K562 (cell line): ENCODE results near the gene CABS1. TPM values are rescaled to one million over a fixed set of nuclear protein-coding genes. Genes with fewer than 3 reads are reported as not detected.

Experiments used
- ATAC-seq: fragments of 200-7000 bp; cut with Tn5 transposase; 3 replicates; pipeline ENCODE4 v1.9.1; 2020; ENCODE audit warnings: moderate library complexity
- BruUV-seq: library from RNA; stranded (reverse); fragments of 400-500 nt; replicated peaks from 2 replicates; lab custom pipeline; 2021; lab: Mats Ljungman, UMichigan
- CTCF ChIA-PET: fragments of 300-600 bp; formaldehyde crosslinking; extraction: SDS; loops from one replicate; lab custom pipeline; 2021; ENCODE audit warnings: low intra/inter-chr PET ratio; lab: Yijun Ruan, JAX
- POLR2A ChIA-PET: fragments of 300-600, 350-650 bp; sonication (Branson Sonifier 250); formaldehyde crosslinking; extraction: SDS; loops from one replicate; lab custom pipeline; 2021; ENCODE audit warnings: antibody characterized with exemption, inconsistent platforms; lab: Yijun Ruan, JAX
- DNase-seq, 4 experiments: peaks; one replicate each; pipeline versions ENCODE4 v3.0.0 to v3.0.0-alpha.2; 2011 to 2018; ENCODE audit warnings: low spot score in 3 of 4, mixed read lengths in 3 of 4; ENCODE audit errors: extremely low read depth in 1 of 4
- FAIRE-seq: peaks from 2 replicates; lab custom pipeline; 2011; peaks lifted over from hg19 to GRCh38; lab: Jason Lieb, UNC
- H2AFZ ChIP-seq: 2 replicates; pipeline ENCODE4 v1.6.0; 2011; ENCODE audit warnings: low read depth, low read length, control low read depth, inconsistent platforms
- H3K27ac ChIP-seq: fragments of 200-600 bp; 3 replicates; pipeline ENCODE4 v1.8.0; 2011; ENCODE audit warnings: low read depth, mild to moderate bottlenecking, control low read depth, inconsistent platforms, low read length, moderate library complexity, mixed read lengths; ENCODE audit errors: extremely low read depth
- H3K27me3 ChIP-seq, 2 experiments: fragments of 300-600 bp in 1 of 2; 2 replicates in 1 of 2; 3 replicates in 1 of 2; pipeline versions ENCODE4 v1.6.0 to v1.8.0; 2011; ENCODE audit warnings: inconsistent platforms in 2 of 2, low read length in 2 of 2, mild to moderate bottlenecking in 1 of 2, mixed read lengths in 1 of 2, moderate library complexity in 1 of 2; ENCODE audit not compliant: control insufficient read depth in 2 of 2, insufficient read depth in 2 of 2
- H3K36me3 ChIP-seq: fragments of 300-600 bp; 3 replicates; pipeline ENCODE4 v1.8.0; 2011; ENCODE audit warnings: mild to moderate bottlenecking, low read length, inconsistent platforms; ENCODE audit not compliant: control insufficient read depth, insufficient read depth
- H3K4me1 ChIP-seq, 2 experiments: fragments of 200-600 bp in 1 of 2; replicated peaks in 1 of 2; 2 replicates in 1 of 2; 3 replicates in 1 of 2; pipeline versions ENCODE4 v1.5.1 to v1.8.0; 2011; ENCODE audit warnings: inconsistent platforms in 2 of 2, low read length in 2 of 2, mild to moderate bottlenecking in 1 of 2, mixed read lengths in 1 of 2, moderate library complexity in 1 of 2; ENCODE audit not compliant: control insufficient read depth in 2 of 2, insufficient read depth in 2 of 2
- H3K4me2 ChIP-seq: 2 replicates; pipeline ENCODE4 v1.6.1; 2011; ENCODE audit warnings: low read length, control low read depth, inconsistent platforms, mixed read lengths; ENCODE audit not compliant: insufficient read depth
- H3K4me3 ChIP-seq: fragments of 200-600 bp; sonication (generic), shearing (Covaris generic); 2 replicates; pipeline ENCODE4 v1.5.1; 2016; ENCODE audit warnings: control low read depth, inconsistent platforms
- H3K79me2 ChIP-seq: fragments of 200-600 bp; 3 replicates; pipeline ENCODE4 v1.8.0; 2011; ENCODE audit warnings: low read length, inconsistent platforms; ENCODE audit not compliant: control insufficient read depth, insufficient read depth
- H3K9ac ChIP-seq, 2 experiments: 2 replicates each; pipeline versions ENCODE4 v1.6.0 to v1.6.1; 2011; ENCODE audit warnings: low read depth in 2 of 2, low read length in 2 of 2, control low read depth in 1 of 2, inconsistent platforms in 1 of 2, mild to moderate bottlenecking in 1 of 2, mixed read lengths in 1 of 2; ENCODE audit not compliant: insufficient read depth in 1 of 2
- H3K9me1 ChIP-seq: one replicate; pipeline ENCODE4 v1.6.0; 2011; ENCODE audit warnings: inconsistent platforms, mild to moderate bottlenecking, low read length, moderate library complexity; ENCODE audit not compliant: control insufficient read depth, insufficient read depth
- H3K9me3 ChIP-seq: replicated peaks from 2 replicates; pipeline ENCODE4 v1.5.1; 2011; ENCODE audit warnings: low read depth, low read length, inconsistent platforms; ENCODE audit not compliant: control insufficient read depth, insufficient read depth
- H4K20me1 ChIP-seq: replicated peaks from 2 replicates; pipeline ENCODE4 v1.6.1; 2011; ENCODE audit warnings: low read length, inconsistent platforms, mixed read lengths; ENCODE audit not compliant: control insufficient read depth, insufficient read depth
- BCL6 ChIP-seq: fragments of 250-450 bp; sonication (Bioruptor Pico); IDR thresholded peaks from 2 replicates; pipeline ENCODE4 v1.4.0; 2020
- E2F3 ChIP-seq: fragments of 250-450 bp; sonication (Bioruptor Pico); IDR thresholded peaks from 2 replicates; pipeline ENCODE4 v1.4.0; 2020; ENCODE audit warnings: mild to moderate bottlenecking
- ESRRB ChIP-seq: fragments of 250-450 bp; sonication (Bioruptor Pico); IDR thresholded peaks from 2 replicates; pipeline ENCODE4 v1.5.0; 2020; ENCODE audit warnings: mild to moderate bottlenecking, moderate library complexity, borderline replicate concordance
- HOXB6 ChIP-seq: fragments of 250-450 bp; sonication (Bioruptor Pico); IDR thresholded peaks from 2 replicates; pipeline ENCODE4 v1.5.1; 2022; ENCODE audit warnings: mild to moderate bottlenecking, borderline replicate concordance
- NKRF ChIP-seq: fragments of 450-650 bp; IDR thresholded peaks from 2 replicates; pipeline ENCODE4 v1.6.1; 2016; ENCODE audit warnings: borderline replicate concordance
- RBM34 ChIP-seq: fragments of 200-400 bp; formaldehyde crosslinking; IDR thresholded peaks from 2 replicates; pipeline ENCODE4 v1.6.1; 2018; ENCODE audit warnings: low read length, borderline replicate concordance; ENCODE audit not compliant: insufficient read depth
- RNF219 ChIP-seq: fragments of 250-450 bp; sonication (Bioruptor Pico); IDR thresholded peaks from 2 replicates; pipeline ENCODE4 v1.5.0; 2022; ENCODE audit warnings: mild to moderate bottlenecking
- TCFL5 ChIP-seq: fragments of 250-450 bp; sonication (Bioruptor Pico); conservative IDR thresholded peaks from 2 replicates; pipeline ENCODE4 v1.6.1; 2021; ENCODE audit warnings: mild to moderate bottlenecking, moderate library complexity, matching md5 sums
- ZFP30 ChIP-seq: fragments of 250-450 bp; sonication (Bioruptor Pico); IDR thresholded peaks from 2 replicates; pipeline ENCODE4 v1.8.0; 2022; ENCODE audit warnings: moderate library complexity, mild to moderate bottlenecking, inconsistent platforms, borderline replicate concordance
- WGBS: fragments of 100-300 bp; shearing (Covaris generic); methylation state at CpG from one replicate; pipeline ENCODE4 v1.1.6; 2016; ENCODE audit warnings: low coverage, mixed read lengths; ENCODE audit not compliant: insufficient coverage; ENCODE audit errors: missing lambda C conversion rate; 5-methylcytosine and 5-hydroxymethylcytosine counted together
- in situ Hi-C: fragments of 300-500 bp; cut with MboI; formaldehyde crosslinking; loops from 4 replicates; pipeline ENCODE4 v1.15.0; 2018; ENCODE audit warnings: inconsistent platforms, mixed read lengths
- intact Hi-C: fragments of 100-400 bp; cut with micrococcal nuclease; formaldehyde crosslinking; loops from 2 replicates; pipeline ENCODE4 v1.14.2; 2022
- polyA plus RNA-seq, 8 experiments: library from polyadenylated mRNA; depleted of rRNA in 4 of 8; stranded (reverse) in 5 of 8; unstranded in 3 of 8; fragments of >200 nt; fragmentation: Nextera tagmentation in 2 of 8; fragmentation: Illumina TruSeq in 1 of 8; extraction: Ambion mirVana in 2 of 8; extraction: Trizol in 1 of 8; gene quantifications; 2 replicates each; pipeline versions ENCODE4 v1.2.1 to v1.2.3, GENCODE V29; 2011 to 2014; ENCODE audit warnings: inconsistent platforms in 1 of 8, missing spikeins in 1 of 8
- total RNA-seq, 7 experiments: library from RNA; depleted of rRNA in 6 of 7; stranded (reverse); fragments of >200 nt in 6 of 7; fragmentation: Illumina TruSeq in 2 of 7; extraction: Trizol in 2 of 7; gene quantifications; 2 replicates each; pipeline versions ENCODE4 v1.2.1 to v1.2.3, GENCODE V29; 2011 to 2021; ENCODE audit warnings: low replicate concordance in 1 of 7

CABS1 gene
- total and polyA plus RNA-seq, 9 of the 15 experiments (the other 6 are each of a cell fraction or from before 2014, with no cell fraction given): not detected

- Histone ChIP-seq H3K4me2 (no peak overlapping the region), H3K4me3 (no peak overlapping the region), H3K9me1 (no peaks in the 10 kb centered on the region), H3K4me1 (no peaks in the 10 kb centered on the region), H3K9ac (no peak overlapping the region), H2AFZ (no peak overlapping the region), H4K20me1 (no peaks in the 10 kb centered on the region), H3K79me2 (no peaks in the 10 kb centered on the region), H3K27ac (no peak overlapping the region), H3K27me3 (no peaks in the 10 kb centered on the region), H3K36me3 (no peaks in the 10 kb centered on the region), H3K9me3 (no peaks in the 10 kb centered on the region)
- ChIA-PET POLR2A (no interaction called here), CTCF (no interaction called here)
- in situ Hi-C loops (no loop called here), intact Hi-C loops (no loop called here)
- TF ChIP-seq ZFP30 (CRISPR knock-in tag): no peak
- no peak for TF ChIP-seq NKRF
- TF ChIP-seq TCFL5 (CRISPR knock-in tag): no peak
- ATAC-seq (no peak), FAIRE-seq (no peak), DNase-seq (no peak)
- 0% methylated on average over 1 of the region's 1 CpG for WGBS
- no TSS peak for BruUV-seq
These were observed 21.4 kb downstream of the CABS1 start for GRCh38 chr4:70356185-70356584.

GRCh38 chr4:70359115-70359661 is 24.4 kb downstream of the CABS1 start:
- Histone ChIP-seq H3K36me3 (no peaks in the 10 kb centered on the region), H3K9me3 (no peaks in the 10 kb centered on the region), H2AFZ (no peak overlapping the region), H3K4me2 (no peak overlapping the region), H3K9me1 (no peaks in the 10 kb centered on the region), H3K9ac (no peak overlapping the region), H3K27me3 (no peaks in the 10 kb centered on the region), H3K27ac (no peak overlapping the region), H3K4me3 (no peak overlapping the region), H3K79me2 (no peaks in the 10 kb centered on the region), H3K4me1 (no peaks in the 10 kb centered on the region), H4K20me1 (no peaks in the 10 kb centered on the region)
- WGBS: 0% methylated on average over 3 of the region's 3 CpGs
- FAIRE-seq (no peak), DNase-seq (no peak), ATAC-seq (no peak)
- no TSS peak for BruUV-seq
- ChIA-PET POLR2A (no interaction called here), CTCF (no interaction called here)
- intact Hi-C loops: no loop called here
- in situ Hi-C loops: no loop called here
- TF ChIP-seq RNF219 (CRISPR knock-in tag) (no peak), ESRRB (CRISPR knock-in tag) (no peak), RBM34 (no peak), E2F3 (CRISPR knock-in tag) (no peak), HOXB6 (CRISPR knock-in tag) (no peak), BCL6 (CRISPR knock-in tag) (no peak)
